NCI-H82 treated with DMSO at 0.1 percent for 48 hours (cell line): Measurements from ENCODE around the gene PCDHB1.

ENCODE experiments used
- DNase-seq: peaks from one replicate; lab custom pipeline; 2025; ENCODE audit not compliant: unreplicated experiment; lab: John Stamatoyannopoulos, UW

Gene PCDHB1

GRCh38 chr5:141050622-141051520 lies at the start of gene PCDHB1:
PCDHB1 (plus strand) TSS chr5:141051374; CDS start chr5:141051471, 97 bp downstream.
- DNase-seq: no peak

- peak; percentile 33 for DNase-seq
Observed at GRCh38 chr5:141001446-141001843, 49.7 kb upstream of the PCDHB1 start.

- DNase-seq: peak; percentile 69
Observed at GRCh38 chr5:141001844-141002604, 49.1 kb upstream of the PCDHB1 start.

GRCh38 chr5:141002605-141002965 lies 48.6 kb upstream of the PCDHB1 start:
- DNase-seq: no peak

- DNase-seq: peak; percentile 49
Observed at GRCh38 chr5:141003031-141003430, 48.1 kb upstream of the PCDHB1 start.

GRCh38 chr5:141003791-141004611 lies 47.2 kb upstream of the PCDHB1 start:
- DNase-seq: peak; percentile 71

- no peak for DNase-seq
Observed at GRCh38 chr5:141007791-141008190, 43.4 kb upstream of the PCDHB1 start.

GRCh38 chr5:141010047-141010793 lies 41.0 kb upstream of the PCDHB1 start:
- DNase-seq: no peak

- no peak for DNase-seq
Observed at GRCh38 chr5:141017943-141018342, 33.2 kb upstream of the PCDHB1 start.

GRCh38 chr5:141022384-141022783 lies 28.8 kb upstream of the PCDHB1 start:
- no peak for DNase-seq

- no peak for DNase-seq
Observed at GRCh38 chr5:141031006-141031405, 20.2 kb upstream of the PCDHB1 start.

- no peak for DNase-seq
Observed at GRCh38 chr5:141032626-141033025, 18.5 kb upstream of the PCDHB1 start.

GRCh38 chr5:141039061-141039460 lies 12.1 kb upstream of the PCDHB1 start:
- DNase-seq: no peak

- peak; percentile 33 for DNase-seq
Observed at GRCh38 chr5:141039517-141039916, 11.7 kb upstream of the PCDHB1 start.

GRCh38 chr5:141040093-141040770 lies 10.9 kb upstream of the PCDHB1 start:
- peak; percentile 81 for DNase-seq

- DNase-seq: peak; percentile 92
Observed at GRCh38 chr5:141040771-141041426, 10.3 kb upstream of the PCDHB1 start.

- DNase-seq: no peak
Observed at GRCh38 chr5:141041427-141041785, 9.8 kb upstream of the PCDHB1 start.

GRCh38 chr5:141042555-141042954 lies 8.6 kb upstream of the PCDHB1 start:
- no peak for DNase-seq

GRCh38 chr5:141051521-141051866 lies 320 bp downstream of the PCDHB1 start:
- no peak for DNase-seq

GRCh38 chr5:141077826-141078225 lies 26.7 kb downstream of the PCDHB1 start:
- no peak for DNase-seq
